ENCODE data around the gene NRIP3.

DNA sequence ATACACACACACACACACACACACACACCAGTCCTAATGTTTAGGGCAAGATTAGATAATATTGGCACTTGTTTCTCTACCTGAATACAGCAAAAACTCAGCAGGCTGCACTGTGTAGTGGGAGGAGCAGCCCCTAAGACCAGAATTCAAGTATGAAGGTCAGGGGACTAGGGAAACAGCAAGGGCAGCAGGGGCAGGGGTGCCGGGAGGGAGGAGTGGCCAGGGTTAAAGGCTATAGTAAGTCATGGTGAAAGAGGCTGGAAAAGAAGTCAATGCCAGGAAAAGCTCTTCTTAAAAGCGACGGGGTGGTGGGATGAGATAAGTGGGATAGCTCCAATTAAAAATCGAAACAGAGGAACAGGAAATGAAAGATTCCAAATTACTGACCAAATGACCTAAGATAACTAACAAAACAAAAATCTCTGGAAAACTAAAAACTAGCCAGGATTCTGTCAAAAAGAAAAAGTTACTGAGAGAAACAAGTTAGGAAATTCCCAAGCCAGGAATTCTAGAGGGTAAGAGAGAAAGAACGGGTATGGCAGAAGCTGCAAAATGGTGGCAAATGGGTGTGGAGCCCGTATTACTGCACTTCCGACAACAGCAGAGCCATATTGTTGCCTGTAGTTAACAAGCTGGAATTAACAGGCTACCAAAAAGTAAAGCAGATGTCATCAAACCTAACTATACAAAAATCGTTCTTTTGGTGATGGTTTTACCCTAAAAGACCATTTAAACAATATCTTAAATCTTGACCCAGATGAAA is 62.3 kb downstream of the NRIP3 start:
- TF ChIP-seq, protein P1, sequence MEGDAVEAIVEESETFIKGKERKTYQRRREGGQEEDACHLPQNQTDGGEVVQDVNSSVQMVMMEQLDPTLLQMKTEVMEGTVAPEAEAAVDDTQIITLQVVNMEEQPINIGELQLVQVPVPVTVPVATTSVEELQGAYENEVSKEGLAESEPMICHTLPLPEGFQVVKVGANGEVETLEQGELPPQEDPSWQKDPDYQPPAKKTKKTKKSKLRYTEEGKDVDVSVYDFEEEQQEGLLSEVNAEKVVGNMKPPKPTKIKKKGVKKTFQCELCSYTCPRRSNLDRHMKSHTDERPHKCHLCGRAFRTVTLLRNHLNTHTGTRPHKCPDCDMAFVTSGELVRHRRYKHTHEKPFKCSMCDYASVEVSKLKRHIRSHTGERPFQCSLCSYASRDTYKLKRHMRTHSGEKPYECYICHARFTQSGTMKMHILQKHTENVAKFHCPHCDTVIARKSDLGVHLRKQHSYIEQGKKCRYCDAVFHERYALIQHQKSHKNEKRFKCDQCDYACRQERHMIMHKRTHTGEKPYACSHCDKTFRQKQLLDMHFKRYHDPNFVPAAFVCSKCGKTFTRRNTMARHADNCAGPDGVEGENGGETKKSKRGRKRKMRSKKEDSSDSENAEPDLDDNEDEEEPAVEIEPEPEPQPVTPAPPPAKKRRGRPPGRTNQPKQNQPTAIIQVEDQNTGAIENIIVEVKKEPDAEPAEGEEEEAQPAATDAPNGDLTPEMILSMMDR (IDR thresholded peaks at IDR 0.05): no peak
- no peak for TF ChIP-seq POLR2A (IDR thresholded peaks at IDR 0.05)
